HCT116 (cell line): ENCODE data around the gene SLC7A1. TPM values are rescaled to one million over a fixed set of nuclear protein-coding genes. Genes with fewer than 3 reads are reported as not detected.

Source experiments
- ATAC-seq: fragments of 200-7000 bp; cut with Tn5 transposase; 2 replicates; pipeline ENCODE4 v1.9.1; 2020; ENCODE audit warnings: mild to moderate bottlenecking, moderate library complexity
- BruUV-seq: library from RNA; stranded (reverse); fragments of 400-500 nt; replicated peaks from 2 replicates; lab custom pipeline; 2021; lab: Mats Ljungman, UMichigan
- CTCF ChIA-PET: fragments of 300-600 bp; sonication (Branson Sonifier 250); formaldehyde crosslinking; loops from one replicate; lab custom pipeline; 2021; ENCODE audit warnings: antibody characterized with exemption; lab: Charles Lee
- POLR2A ChIA-PET: fragments of 300-600, 350-600 bp; sonication (Branson Sonifier 250); formaldehyde crosslinking; loops from one replicate; lab custom pipeline; 2021; ENCODE audit warnings: antibody characterized with exemption; lab: Charles Lee
- RAD21 ChIA-PET, 2 experiments: fragments of 300-600 bp; sonication (Branson Sonifier 250); formaldehyde crosslinking; loops; one replicate each; lab custom pipeline; 2023; ENCODE audit warnings: low total read pairs in 2 of 2; ENCODE audit not compliant: uncharacterized antibody in 2 of 2, unreplicated experiment in 2 of 2, low non-redundant PET in 1 of 2; lab: Charles Lee
- DNase-seq: peaks from one replicate; pipeline ENCODE4 v3.0.0-alpha.2; 2010; ENCODE audit warnings: low read depth, low spot score
- H2AFZ ChIP-seq: fragments of 200-600 bp; shearing (Covaris generic), sonication (generic); 2 replicates; pipeline ENCODE4 v1.6.1; 2017; ENCODE audit warnings: low read depth, mixed run types, mixed read lengths, antibody characterized with exemption, low read length; ENCODE audit not compliant: poor library complexity, severe bottlenecking
- H3K27ac ChIP-seq: 2 replicates; pipeline ENCODE4 v1.5.1; 2012; ENCODE audit warnings: low read depth, low read length
- H3K27me3 ChIP-seq: fragments of 200-600 bp; sonication (generic); 2 replicates; pipeline ENCODE4 v1.6.1; 2016; ENCODE audit warnings: mixed run types, low read length, mixed read lengths; ENCODE audit not compliant: insufficient read depth
- H3K36me3 ChIP-seq, 2 experiments: fragments of 200-500 bp in 1 of 2; fragments of 200-600 bp in 1 of 2; sonication (Bioruptor generic) in 1 of 2; sonication (generic) in 1 of 2; 2 replicates each; pipeline versions ENCODE4 v1.5.1 to v1.6.1; 2014 to 2016; ENCODE audit warnings: low read length in 2 of 2, inconsistent platforms in 1 of 2, mixed read lengths in 1 of 2, mixed run types in 1 of 2; ENCODE audit not compliant: insufficient read depth in 2 of 2, control insufficient read depth in 1 of 2
- H3K4me1 ChIP-seq, 2 experiments: fragments of 200-600 bp in 1 of 2; sonication (generic) in 1 of 2; 2 replicates each; pipeline versions ENCODE4 v1.5.1 to v1.6.1; 2012 to 2017; ENCODE audit warnings: low read length in 2 of 2, inconsistent platforms in 1 of 2, mild to moderate bottlenecking in 1 of 2, mixed read lengths in 1 of 2, mixed run types in 1 of 2, moderate library complexity in 1 of 2; ENCODE audit not compliant: insufficient read depth in 2 of 2, control insufficient read depth in 1 of 2
- H3K4me2 ChIP-seq: fragments of 200-600 bp; sonication (generic); 2 replicates; pipeline ENCODE4 v1.6.1; 2017; ENCODE audit warnings: mixed run types, low read length, mixed read lengths
- H3K4me3 ChIP-seq, 2 experiments: fragments of 200-600 bp in 1 of 2; sonication (generic) in 1 of 2; replicated peaks in 1 of 2; 2 replicates each; pipeline ENCODE4 v1.5.1; 2011 to 2016; ENCODE audit warnings: low read length in 2 of 2, control low read depth in 1 of 2, low read depth in 1 of 2, mild to moderate bottlenecking in 1 of 2, mixed read lengths in 1 of 2, mixed run types in 1 of 2
- H3K79me2 ChIP-seq: fragments of 200-600 bp; sonication (generic); 2 replicates; pipeline ENCODE4 v1.6.1; 2017; ENCODE audit warnings: mild to moderate bottlenecking, mixed run types, low read length, moderate library complexity, mixed read lengths; ENCODE audit not compliant: insufficient read depth
- H3K9ac ChIP-seq: fragments of 200-600 bp; sonication (generic); 2 replicates; pipeline ENCODE4 v1.6.1; 2016; ENCODE audit warnings: low read length, mixed read lengths
- H3K9me2 ChIP-seq: fragments of 200-600 bp; sonication (generic), shearing (Covaris generic); 2 replicates; pipeline ENCODE4 v1.6.1; 2017; ENCODE audit warnings: mixed run types, mild to moderate bottlenecking, moderate library complexity; ENCODE audit not compliant: insufficient read depth
- H3K9me3 ChIP-seq, 2 experiments: fragments of 200-500 bp in 1 of 2; fragments of 200-600 bp in 1 of 2; sonication (Bioruptor generic) in 1 of 2; sonication (generic) in 1 of 2; 2 replicates each; pipeline ENCODE4 v1.6.1; 2014 to 2017; ENCODE audit warnings: low read length in 2 of 2, mixed read lengths in 2 of 2, inconsistent platforms in 1 of 2, low read depth in 1 of 2, mild to moderate bottlenecking in 1 of 2, mixed run types in 1 of 2, moderate library complexity in 1 of 2; ENCODE audit not compliant: control insufficient read depth in 1 of 2, insufficient read depth in 1 of 2
- H4K20me1 ChIP-seq: fragments of 200-600 bp; sonication (generic), shearing (Covaris generic); 2 replicates; pipeline ENCODE4 v1.6.1; 2017; ENCODE audit warnings: mixed run types, mild to moderate bottlenecking, moderate library complexity; ENCODE audit not compliant: insufficient read depth
- CEBPB ChIP-seq: IDR thresholded peaks from 2 replicates; pipeline ENCODE4 v1.6.1; 2012; ENCODE audit warnings: low read depth
- EGR1 ChIP-seq: IDR thresholded peaks from 2 replicates; pipeline ENCODE4 v1.6.1; 2012; ENCODE audit warnings: low read depth
- EZH2 ChIP-seq: fragments of 200-600 bp; sonication (generic); IDR thresholded peaks from 2 replicates; pipeline ENCODE4 v1.6.1; 2017; ENCODE audit warnings: antibody characterized with exemption, mixed run types
- EZH2phosphoT487 ChIP-seq: fragments of 200-600 bp; IDR thresholded peaks from 2 replicates; pipeline ENCODE4 v1.6.1; 2018; ENCODE audit warnings: antibody characterized with exemption, borderline replicate concordance
- FOSL1 ChIP-seq: IDR thresholded peaks from 2 replicates; pipeline ENCODE4 v1.6.1; 2012; ENCODE audit warnings: low read depth
- POLR2A ChIP-seq: IDR thresholded peaks from 2 replicates; pipeline ENCODE4 v1.7.0; 2011; ENCODE audit warnings: borderline replicate concordance; ENCODE audit not compliant: insufficient read depth, insufficient read length; ENCODE audit errors: extremely low read depth
- POLR2AphosphoS5 ChIP-seq: IDR thresholded peaks from 2 replicates; pipeline ENCODE4 v1.6.1; 2011; ENCODE audit warnings: mild to moderate bottlenecking, low read depth, low read length, moderate library complexity
- SIN3A ChIP-seq: IDR thresholded peaks from 2 replicates; pipeline ENCODE4 v1.6.1; 2012; ENCODE audit warnings: low read depth
- SP1 ChIP-seq: IDR thresholded peaks from 2 replicates; pipeline ENCODE4 v1.6.1; 2012; ENCODE audit warnings: low read depth
- TCF7L2 ChIP-seq: IDR thresholded peaks from 2 replicates; pipeline ENCODE4 v1.7.0; 2011; ENCODE audit warnings: borderline replicate concordance, inconsistent platforms; ENCODE audit not compliant: insufficient read depth, insufficient read length; ENCODE audit errors: extremely low read depth
- ZBTB33 ChIP-seq: IDR thresholded peaks from 2 replicates; pipeline ENCODE4 v1.6.1; 2011; ENCODE audit warnings: mild to moderate bottlenecking, low read length, moderate library complexity; ENCODE audit not compliant: insufficient replicate concordance; ENCODE audit errors: extremely low read depth
- ZFX ChIP-seq: fragments of 450-650 bp; IDR thresholded peaks from 2 replicates; pipeline ENCODE4 v1.6.1; 2017
- intact Hi-C: fragments of 100-400 bp; cut with micrococcal nuclease; formaldehyde crosslinking; loops from 2 replicates; pipeline ENCODE4 v1.10.0; 2022
- total RNA-seq: library from RNA; stranded (reverse); gene quantifications from one replicate; pipeline ENCODE4 v1.2.1, GENCODE V29; 2021; ENCODE audit not compliant: unreplicated experiment

SLC7A1 gene
- total RNA-seq, 1 experiment from 2014 or later, result 124 TPM

- Histone ChIP-seq H3K27me3 (no peaks in the 10 kb centered on the region), H3K79me2 (peaks cover 100% of the 10 kb centered on the region), H3K4me3 (no peak overlapping the region), H3K9me2 (no peaks in the 10 kb centered on the region), H3K27ac (no peak overlapping the region), H3K9me3 (no peaks in the 10 kb centered on the region), H3K4me2 (no peak overlapping the region), H3K36me3 (no peaks in the 10 kb centered on the region; a peak in 1 of 4 replicates), H3K4me1 (no peaks in the 10 kb centered on the region), H2AFZ (no peak overlapping the region), H3K9ac (no peak overlapping the region), H4K20me1 (peaks cover 8% of the 10 kb centered on the region; the same call in 1 of the 2 replicates)
- no TSS peak for BruUV-seq
- ChIA-PET CTCF (no interaction called here), POLR2A (no interaction called here), RAD21 (no interaction called here)
- intact Hi-C loops, result no loop called here
- no peak for DNase-seq
- no peak for TF ChIP-seq EZH2phosphoT487
- no peak for TF ChIP-seq ZFX
- no peak for TF ChIP-seq CEBPB
- no peak for TF ChIP-seq TCF7L2
- TF ChIP-seq SP1, result no peak
- no peak for TF ChIP-seq SIN3A
- no peak for TF ChIP-seq POLR2A
- TF ChIP-seq FOSL1, result no peak
- no peak for TF ChIP-seq POLR2AphosphoS5
- TF ChIP-seq ZBTB33, result no peak
- TF ChIP-seq EZH2, result no peak
- no peak for TF ChIP-seq EGR1
- no peak for ATAC-seq
These were observed 28.1 kb downstream of the SLC7A1 start for GRCh38 chr13:29567411-29567810.
